Activated naive CD8-positive, alpha-beta T cell treated with anti-CD3 and anti-CD28 coated beads for 36 hours (primary cell): ENCODE results near the gene P2RY2. TPM values are rescaled to one million over a fixed set of nuclear protein-coding genes. Genes with fewer than 3 reads are reported as not detected.

Source experiments
- DNase-seq: peaks from one replicate; pipeline ENCODE4 v3.0.0; 2021
- H3K27ac Mint-ChIP-seq: one replicate; pipeline ENCODE4 v1.8.0; 2022; ENCODE audit warnings: mild to moderate bottlenecking, moderate library complexity, mixed read lengths
- H3K27me3 Mint-ChIP-seq: one replicate; pipeline ENCODE4 v1.8.0; 2022; ENCODE audit warnings: mild to moderate bottlenecking, mixed read lengths
- H3K36me3 Mint-ChIP-seq: one replicate; pipeline ENCODE4 v1.8.0; 2021; ENCODE audit warnings: mild to moderate bottlenecking, mixed read lengths
- H3K4me1 Mint-ChIP-seq: one replicate; pipeline ENCODE4 v1.8.0; 2021; ENCODE audit warnings: mixed read lengths
- H3K4me3 Mint-ChIP-seq: one replicate; pipeline ENCODE4 v1.8.0; 2022; ENCODE audit warnings: mild to moderate bottlenecking, moderate library complexity, mixed read lengths
- H3K9me3 Mint-ChIP-seq: one replicate; pipeline ENCODE4 v1.8.0; 2022; ENCODE audit warnings: mixed read lengths
- total RNA-seq, 2 experiments: library from RNA; stranded (reverse); gene quantifications; one replicate each; pipeline ENCODE4 v1.2.3, GENCODE V29; 2021

P2RY2 gene
- total RNA-seq, 2 experiments from 2014 or later, result not detected

DNA sequence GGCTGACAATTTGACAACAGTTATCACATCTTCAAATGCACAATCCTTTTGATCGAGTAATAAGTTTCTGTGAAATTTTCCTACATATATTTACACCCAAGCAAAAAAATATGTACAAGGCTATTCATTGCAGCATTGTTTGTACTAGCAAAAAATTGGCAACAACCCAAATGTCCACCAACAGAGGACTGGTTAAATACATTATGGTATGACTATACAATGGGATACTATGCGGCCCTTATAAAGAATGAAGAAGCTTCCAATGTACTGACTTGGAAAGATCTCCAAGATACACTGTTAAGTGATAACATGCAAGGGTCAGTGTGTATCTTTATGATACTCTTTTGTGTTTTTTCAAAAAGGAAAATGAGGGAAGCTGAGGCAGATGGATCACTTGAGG lies 8.2 kb upstream of the P2RY2 start:
- no peak for DNase-seq
- Mint-ChIP-seq H3K27ac (no peak overlapping the region), H3K4me1 (no peaks in the 10 kb centered on the region), H3K9me3 (no peaks in the 10 kb centered on the region), H3K36me3 (no peaks in the 10 kb centered on the region), H3K4me3 (no peak overlapping the region), H3K27me3 (peaks cover 7% of the 10 kb centered on the region)

DNA sequence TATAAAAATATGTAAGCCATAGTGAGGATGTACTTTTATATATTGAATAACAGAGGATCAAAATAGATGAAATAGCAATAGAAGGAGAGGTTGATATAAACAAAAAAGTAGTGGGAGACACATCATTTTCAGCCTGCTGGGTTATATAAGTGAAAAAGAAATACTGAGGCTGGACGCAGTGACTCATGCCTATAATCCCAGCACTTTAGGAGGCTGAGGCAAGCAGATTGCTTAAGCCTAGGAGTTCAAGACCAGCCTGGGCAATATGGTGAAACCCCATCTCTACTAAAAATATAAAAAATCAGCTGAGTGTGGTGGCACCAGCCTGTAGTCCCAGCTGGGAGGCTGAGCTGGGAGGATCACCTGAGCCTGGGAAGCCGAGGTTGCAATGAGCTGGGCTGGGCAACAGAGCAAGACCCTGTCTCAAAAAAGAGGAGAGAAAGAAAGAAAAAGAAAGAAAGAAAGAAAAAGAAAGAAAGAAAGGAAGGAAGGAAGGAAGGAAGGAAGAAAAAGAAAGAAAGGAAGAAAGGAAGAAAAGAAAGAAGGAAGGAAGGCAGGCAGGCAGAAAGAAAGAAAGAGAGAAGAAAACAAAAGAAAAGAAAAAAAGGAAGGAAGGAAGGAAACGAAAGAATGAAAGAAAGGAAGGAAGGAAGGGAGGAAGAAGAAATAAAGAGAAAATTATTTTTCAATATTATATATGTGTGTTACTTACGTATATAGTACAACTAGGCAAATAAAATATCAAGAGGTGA lies 7.0 kb upstream of the P2RY2 start:
- Mint-ChIP-seq H3K4me1 (no peaks in the 10 kb centered on the region), H3K4me3 (no peak overlapping the region), H3K9me3 (no peaks in the 10 kb centered on the region), H3K36me3 (no peaks in the 10 kb centered on the region), H3K27me3 (no peaks in the 10 kb centered on the region), H3K27ac (no peak overlapping the region)
- DNase-seq, result no peak

GRCh38 chr11:73213196-73214143 lies 4.6 kb upstream of the P2RY2 start:
- H3K27me3 Mint-ChIP-seq, result peaks cover 15% of the 10 kb centered on the region
- no peaks in the 10 kb centered on the region for H3K9me3 Mint-ChIP-seq
- H3K36me3 Mint-ChIP-seq, result no peaks in the 10 kb centered on the region
- DNase-seq, result no peak
- no peak overlapping the region for H3K27ac Mint-ChIP-seq
- H3K4me1 Mint-ChIP-seq, result peaks cover under 1% of the 10 kb centered on the region
- H3K4me3 Mint-ChIP-seq, result no peak overlapping the region

- Mint-ChIP-seq H3K27ac (no peak overlapping the region), H3K9me3 (no peaks in the 10 kb centered on the region), H3K4me3 (no peak overlapping the region), H3K36me3 (no peaks in the 10 kb centered on the region), H3K4me1 (peaks cover 2% of the 10 kb centered on the region), H3K27me3 (peaks cover 32% of the 10 kb centered on the region)
- no peak for DNase-seq
Measured at GRCh38 chr11:73215191-73216134, 2.6 kb upstream of the P2RY2 start.

DNA sequence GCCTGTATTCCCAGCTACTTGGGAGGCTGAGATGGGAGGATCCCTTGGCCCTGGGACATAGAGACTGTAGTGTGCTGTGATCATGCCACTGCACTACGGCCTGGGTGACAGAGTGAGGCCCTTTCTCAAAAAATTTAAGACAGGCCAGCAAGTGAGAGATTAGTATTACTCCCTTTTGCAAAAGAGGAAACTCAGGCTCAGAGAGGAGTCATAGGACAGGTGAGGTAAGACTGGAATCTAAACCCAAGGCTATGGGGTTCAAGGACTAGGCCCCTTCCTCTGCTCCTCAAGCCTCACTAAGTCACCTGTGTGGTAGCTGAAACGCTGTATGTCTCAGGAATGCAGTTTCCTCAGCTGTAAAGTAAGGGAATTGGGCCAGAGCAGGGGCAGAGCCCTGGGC lies 1.6 kb upstream of the P2RY2 start:
- H3K9me3 Mint-ChIP-seq, result no peaks in the 10 kb centered on the region
- no peak overlapping the region for H3K4me3 Mint-ChIP-seq
- H3K27ac Mint-ChIP-seq, result no peak overlapping the region
- no peaks in the 10 kb centered on the region for H3K36me3 Mint-ChIP-seq
- no peak for DNase-seq
- H3K27me3 Mint-ChIP-seq, result peaks cover 36% of the 10 kb centered on the region
- peaks cover 2% of the 10 kb centered on the region for H3K4me1 Mint-ChIP-seq

DNA sequence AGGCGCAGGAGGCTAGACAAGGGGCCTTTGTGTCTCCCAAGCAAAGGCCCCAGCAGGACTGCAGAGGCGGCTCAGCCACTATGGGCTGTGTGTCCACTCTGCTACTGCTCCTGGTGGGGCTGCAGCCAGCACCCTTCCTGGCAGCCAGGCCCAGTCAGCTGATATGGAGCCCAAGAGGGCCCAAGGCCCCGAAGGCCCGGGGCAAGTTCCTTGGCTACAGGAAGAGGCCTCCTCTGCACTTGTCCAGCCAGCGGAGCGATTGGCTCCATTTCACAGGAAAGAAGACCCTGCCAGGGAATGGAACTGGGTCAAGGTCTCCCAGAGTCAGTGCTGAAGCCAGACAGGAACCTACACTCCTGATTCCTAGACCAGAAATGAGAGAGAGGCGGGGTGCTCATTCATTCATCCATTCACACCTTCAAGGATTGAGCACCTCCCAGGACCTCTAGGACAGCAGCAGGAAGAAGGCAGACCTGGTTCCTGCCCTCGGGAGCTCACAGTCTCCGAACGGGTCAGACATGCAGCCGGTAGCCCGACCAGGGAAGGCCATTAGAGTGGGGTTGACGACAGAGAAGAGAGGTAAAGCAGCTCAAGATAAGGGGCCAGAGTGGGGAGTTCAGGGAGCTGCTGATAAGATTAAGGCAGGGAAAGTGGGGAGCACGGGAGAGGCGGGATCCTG lies 811 bp upstream of the P2RY2 start:
- Mint-ChIP-seq H3K4me3 (no peak overlapping the region), H3K4me1 (peaks cover 2% of the 10 kb centered on the region), H3K27ac (no peak overlapping the region), H3K27me3 (peaks cover 36% of the 10 kb centered on the region), H3K36me3 (no peaks in the 10 kb centered on the region), H3K9me3 (no peaks in the 10 kb centered on the region)
- DNase-seq, result no peak

GRCh38 chr11:73217810-73218105 lies 323 bp upstream of the P2RY2 start:
- no peaks in the 10 kb centered on the region for H3K9me3 Mint-ChIP-seq
- no peak overlapping the region for H3K4me3 Mint-ChIP-seq
- no peaks in the 10 kb centered on the region for H3K36me3 Mint-ChIP-seq
- peaks cover 36% of the 10 kb centered on the region for H3K27me3 Mint-ChIP-seq
- no peak overlapping the region for H3K27ac Mint-ChIP-seq
- peaks cover 2% of the 10 kb centered on the region for H3K4me1 Mint-ChIP-seq
- DNase-seq, result no peak

DNA sequence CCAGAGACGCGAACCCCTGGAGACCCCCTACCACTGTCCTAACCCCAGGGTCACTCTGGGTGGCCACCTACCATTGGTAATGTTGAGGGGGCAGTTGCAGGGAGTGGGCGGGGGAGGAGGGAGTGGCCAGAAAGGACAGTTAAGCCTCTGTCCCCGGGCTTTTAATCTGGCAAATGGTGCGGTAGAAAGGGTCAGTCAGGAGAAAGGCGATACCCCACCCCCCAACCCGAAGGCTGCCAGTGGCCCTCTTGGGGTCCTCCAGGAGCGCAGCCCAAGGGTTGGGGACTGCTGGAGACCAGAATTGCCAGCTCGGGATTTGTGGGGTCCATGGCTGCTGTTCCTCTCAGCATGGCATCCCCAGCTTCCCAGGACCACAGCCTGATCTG lies 742 bp downstream of the P2RY2 start:
- no peaks in the 10 kb centered on the region for H3K9me3 Mint-ChIP-seq
- H3K27ac Mint-ChIP-seq, result no peak overlapping the region
- peaks cover 36% of the 10 kb centered on the region for H3K27me3 Mint-ChIP-seq
- no peak overlapping the region for H3K4me3 Mint-ChIP-seq
- H3K36me3 Mint-ChIP-seq, result no peaks in the 10 kb centered on the region
- H3K4me1 Mint-ChIP-seq, result peaks cover 2% of the 10 kb centered on the region
- no peak for DNase-seq

DNA sequence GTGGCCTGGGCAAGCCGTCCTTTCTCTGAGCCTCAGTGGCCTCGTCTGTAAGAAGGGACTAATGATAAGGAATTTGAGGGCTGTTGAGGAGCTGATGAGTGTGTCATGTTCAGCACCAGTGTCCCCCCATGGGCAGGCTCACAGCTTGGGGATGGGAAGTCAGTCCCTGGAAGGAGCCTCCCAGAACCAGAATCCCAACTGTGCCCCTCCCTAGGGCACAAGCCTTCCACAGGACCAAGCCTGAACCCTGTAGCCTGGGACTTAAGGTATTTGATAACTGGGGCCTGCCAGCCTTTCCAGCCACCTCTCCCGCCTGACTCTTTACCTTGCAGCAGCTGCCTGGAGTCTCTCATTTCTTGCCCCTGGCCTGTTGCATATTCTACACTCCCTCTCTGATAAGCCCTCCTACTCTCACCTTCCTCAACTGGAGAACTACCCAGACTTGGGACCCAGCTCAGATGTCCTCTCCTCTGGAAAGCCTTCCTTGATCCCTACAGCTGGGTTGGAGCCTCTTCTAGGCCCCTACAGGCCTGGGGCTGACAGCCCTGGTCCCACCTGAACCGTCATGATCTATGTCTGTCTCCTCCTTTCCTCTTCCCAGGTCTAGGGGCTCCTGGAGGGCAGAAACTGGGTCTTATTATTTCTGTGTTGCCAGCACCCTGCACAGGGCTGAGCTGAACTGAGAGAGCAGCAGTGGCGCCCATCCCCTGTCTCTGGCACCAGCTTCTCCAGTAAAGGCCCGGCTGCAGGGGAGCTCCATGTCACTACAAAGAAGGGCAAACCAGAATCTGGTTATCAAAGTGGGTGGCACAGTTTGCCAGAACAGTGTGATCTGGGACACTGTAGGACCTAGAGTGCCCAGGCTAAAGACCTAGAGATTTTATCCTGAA lies 1.6 kb downstream of the P2RY2 start:
- Mint-ChIP-seq H3K9me3 (no peaks in the 10 kb centered on the region), H3K36me3 (no peaks in the 10 kb centered on the region), H3K4me3 (no peak overlapping the region), H3K4me1 (peaks cover 2% of the 10 kb centered on the region), H3K27ac (no peak overlapping the region), H3K27me3 (peaks cover 36% of the 10 kb centered on the region)
- DNase-seq, result no peak

DNA sequence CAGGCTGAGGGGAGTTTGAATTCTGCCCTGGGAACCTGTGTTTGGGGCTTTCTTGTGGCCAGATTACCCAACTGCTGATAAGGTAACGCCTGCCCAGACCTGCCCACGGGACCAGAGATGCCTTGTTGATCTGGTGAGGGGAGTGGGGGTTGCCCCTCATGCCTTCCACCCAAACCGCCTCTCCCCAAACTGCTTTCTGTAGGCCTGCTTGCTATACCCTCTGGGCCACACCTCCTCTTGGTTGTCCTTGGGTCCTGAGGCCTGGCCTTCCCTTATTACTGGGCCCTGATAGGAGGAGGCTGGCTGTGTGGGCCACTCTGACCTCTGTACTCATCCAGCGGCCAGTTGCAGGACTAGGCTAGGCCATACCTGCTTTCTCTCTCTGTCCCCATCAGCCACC lies 3.4 kb downstream of the P2RY2 start:
- Mint-ChIP-seq H3K36me3 (no peaks in the 10 kb centered on the region), H3K27ac (no peak overlapping the region), H3K9me3 (no peaks in the 10 kb centered on the region), H3K4me1 (peaks cover 2% of the 10 kb centered on the region), H3K27me3 (peaks cover 34% of the 10 kb centered on the region), H3K4me3 (no peak overlapping the region)
- no peak for DNase-seq

DNA sequence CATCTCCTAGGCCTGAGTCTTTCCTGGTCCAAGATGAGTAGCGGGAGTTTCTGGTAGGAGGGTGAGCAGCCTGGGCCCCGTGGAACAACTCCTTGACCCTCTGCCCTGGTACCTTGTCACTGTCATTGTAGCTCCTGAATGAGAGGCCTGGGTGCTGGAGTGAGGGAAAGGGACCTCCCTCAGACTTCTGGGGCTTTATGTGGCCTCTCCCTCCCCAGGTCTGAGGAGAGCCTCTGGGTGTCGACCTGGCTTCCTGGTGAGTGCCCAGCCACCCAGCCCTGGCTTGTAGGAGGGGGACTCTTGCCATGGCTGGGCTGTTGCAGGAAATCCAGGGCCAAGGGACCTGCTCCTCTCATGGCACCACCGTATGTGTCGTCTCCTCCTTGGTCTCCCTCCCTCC lies 3.9 kb downstream of the P2RY2 start:
- no peak for DNase-seq
- Mint-ChIP-seq H3K4me1 (peaks cover 2% of the 10 kb centered on the region), H3K36me3 (no peaks in the 10 kb centered on the region), H3K9me3 (no peaks in the 10 kb centered on the region), H3K27me3 (peaks cover 30% of the 10 kb centered on the region), H3K27ac (no peak overlapping the region), H3K4me3 (no peak overlapping the region)

DNA sequence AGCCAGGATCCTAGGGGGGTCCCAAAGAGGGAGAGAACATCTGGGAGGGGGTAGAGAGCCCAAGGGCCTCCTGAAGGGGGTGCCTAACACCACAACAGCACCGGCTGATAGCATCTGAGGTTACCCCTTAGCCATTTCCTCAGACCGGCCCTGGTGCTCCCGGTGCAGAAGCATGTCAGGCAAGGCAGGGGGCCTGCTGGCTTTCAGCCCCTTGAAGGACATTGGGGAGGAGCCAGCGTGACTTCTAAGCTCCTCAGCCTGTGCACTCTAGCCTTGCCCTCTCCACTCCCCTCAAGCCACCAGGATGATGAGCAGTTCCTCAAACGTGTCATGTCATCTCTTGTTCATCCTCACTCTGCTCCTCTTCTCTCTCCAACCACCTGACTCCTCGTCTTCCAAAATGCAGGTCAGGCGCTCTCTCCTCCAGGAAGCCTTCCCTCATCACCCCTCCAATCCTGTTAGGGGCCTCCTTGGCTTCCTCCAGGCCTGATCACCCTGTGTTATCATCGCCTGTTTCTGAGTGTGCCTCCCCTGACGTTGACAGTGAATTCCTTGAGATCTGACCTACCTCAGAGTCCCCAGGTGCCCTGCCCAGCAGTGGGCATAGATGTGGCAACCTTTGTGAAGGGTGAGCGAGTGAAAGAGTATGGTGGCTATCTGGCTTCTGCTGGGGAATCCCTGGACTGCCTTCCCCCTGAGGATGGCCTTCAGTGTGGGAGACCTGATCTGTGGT lies 6.1 kb downstream of the P2RY2 start:
- H3K4me1 Mint-ChIP-seq, result no peaks in the 10 kb centered on the region
- H3K9me3 Mint-ChIP-seq, result no peaks in the 10 kb centered on the region
- H3K27me3 Mint-ChIP-seq, result peaks cover 14% of the 10 kb centered on the region
- no peak overlapping the region for H3K4me3 Mint-ChIP-seq
- DNase-seq, result no peak
- H3K36me3 Mint-ChIP-seq, result no peaks in the 10 kb centered on the region
- H3K27ac Mint-ChIP-seq, result no peak overlapping the region

- H3K36me3 Mint-ChIP-seq, result no peaks in the 10 kb centered on the region
- H3K27ac Mint-ChIP-seq, result no peak overlapping the region
- H3K4me1 Mint-ChIP-seq, result no peaks in the 10 kb centered on the region
- H3K4me3 Mint-ChIP-seq, result no peak overlapping the region
- H3K9me3 Mint-ChIP-seq, result no peaks in the 10 kb centered on the region
- no peak for DNase-seq
- peaks cover 4% of the 10 kb centered on the region for H3K27me3 Mint-ChIP-seq
Measured at GRCh38 chr11:73225001-73225686, 7.1 kb downstream of the P2RY2 start.
